Activated CD4-positive, alpha-beta T cell treated with anti-CD3 and anti-CD28 coated beads, Interleukin-2, Interleukin-6, amounts not matched to agents 100 ng/mL and 50 ng/mL, durations not matched to agents 16 hours and 8 hours (primary cell): ENCODE measurements around the gene CNIH3.
A peak's percentile ranks its signal among the peaks of the same experiment; 100 is the strongest.
"Not testable (repeated sequence)": the region's sequence is repeated elsewhere in the genome, so short reads cannot be mapped to it uniquely, and the experiment has no call there.

Source experiments
- DNase-seq: peaks from one replicate; pipeline ENCODE4 v3.0.0-alpha.2; 2020

Gene CNIH3

DNA sequence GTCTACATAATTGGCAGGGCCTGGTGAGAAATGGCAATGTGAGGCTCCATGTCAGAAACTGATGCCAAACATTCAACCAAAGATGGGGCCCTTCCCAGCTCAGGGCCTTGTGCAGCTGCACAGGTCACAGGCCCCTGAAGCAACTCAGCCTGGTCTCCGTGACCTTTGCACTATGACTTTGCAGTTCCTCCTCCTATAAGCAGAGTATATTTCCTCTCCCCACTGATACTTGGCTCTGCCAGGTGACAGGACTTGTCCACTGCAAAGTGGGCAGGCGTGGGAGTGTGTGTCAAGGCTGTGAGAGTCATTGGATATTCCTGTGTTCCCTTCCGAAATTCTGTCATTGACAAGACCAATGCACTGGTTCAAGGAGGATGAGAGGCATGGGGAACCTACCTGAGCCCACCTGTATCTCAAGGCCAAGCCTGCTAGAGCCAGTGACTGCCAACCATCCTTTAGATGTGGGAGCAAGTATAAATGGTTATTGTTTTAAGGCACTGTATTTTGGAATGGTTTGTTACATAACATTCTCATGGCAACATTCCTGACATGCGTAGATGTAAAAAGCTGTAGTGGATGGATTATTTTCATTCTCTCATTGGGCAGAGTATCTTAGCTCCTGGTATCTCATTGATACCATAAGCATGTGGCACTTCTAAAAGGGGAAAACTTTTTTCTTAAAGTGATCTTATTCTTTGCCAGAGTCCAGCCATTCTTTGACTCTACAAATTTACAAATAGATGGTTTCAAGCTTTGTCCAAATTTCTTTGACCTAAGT, 75.2 kb downstream of the CNIH3 start:
- no peak for DNase-seq

GRCh38 chr1:224694969-224695368, 78.9 kb downstream of the CNIH3 start:
- DNase-seq, result no peak

DNA sequence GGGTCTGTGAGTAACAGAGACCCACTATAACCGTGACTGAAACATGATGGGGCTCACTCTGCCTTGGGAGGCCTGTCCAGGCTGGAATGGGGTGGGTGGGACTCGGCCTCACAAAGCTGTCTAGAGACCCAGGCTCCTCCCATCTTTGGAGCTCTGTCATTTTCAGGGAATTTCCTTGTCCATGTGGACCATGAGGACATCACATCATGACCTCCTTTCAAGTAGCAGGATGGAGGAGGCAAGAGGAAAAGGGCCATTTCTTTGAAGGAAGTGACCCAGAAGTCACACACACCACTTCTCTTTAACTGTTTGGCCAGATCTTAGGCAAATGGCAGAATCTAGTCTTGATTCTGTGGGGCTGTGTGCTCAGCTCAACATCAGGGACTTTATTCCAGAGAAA, 79.9 kb downstream of the CNIH3 start:
- no peak for DNase-seq

DNA sequence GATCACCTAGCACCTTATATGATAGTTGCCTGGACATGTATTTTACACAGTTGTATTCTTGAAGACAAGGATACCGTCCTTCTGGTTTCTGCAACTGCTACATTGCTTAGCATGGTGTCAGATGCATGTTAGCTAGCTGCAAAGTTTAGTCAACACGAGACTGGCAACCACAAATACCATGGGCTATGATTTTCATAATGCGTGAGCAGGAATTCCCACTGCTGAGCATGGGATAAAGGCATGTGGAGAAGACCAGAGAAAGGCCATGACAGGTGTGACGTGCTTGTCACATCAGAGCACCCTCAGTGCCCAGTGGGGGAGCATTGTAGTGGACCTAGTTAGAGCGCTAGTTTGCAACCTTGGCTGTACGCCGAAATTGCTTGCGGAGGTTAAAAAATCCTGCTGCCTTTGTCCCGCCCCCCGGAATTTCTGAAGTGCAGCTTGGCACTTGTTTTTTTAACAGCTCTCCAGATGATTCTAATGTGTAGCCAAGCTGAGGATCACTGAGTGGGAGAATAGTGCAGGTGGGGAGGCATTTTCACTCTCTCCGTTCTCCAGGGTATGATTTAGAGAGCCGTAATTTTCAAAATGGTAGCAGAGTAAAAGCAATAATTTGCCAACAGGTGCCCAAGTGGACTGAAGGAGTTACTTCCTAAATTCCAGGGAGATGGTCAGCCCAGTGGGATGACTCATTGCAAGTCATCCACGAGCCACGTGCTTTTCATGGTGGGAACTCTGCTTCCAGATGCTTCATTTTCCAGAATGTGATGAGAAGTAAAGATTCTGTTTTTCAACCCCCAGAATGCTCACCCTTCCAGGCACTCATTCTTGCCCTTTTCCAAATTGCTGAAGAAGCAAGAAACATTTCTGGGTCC, 81.0 kb downstream of the CNIH3 start:
- DNase-seq, result no peak

- DNase-seq, result no peak
Measured at GRCh38 chr1:224698015-224698451, 81.9 kb downstream of the CNIH3 start.

DNA sequence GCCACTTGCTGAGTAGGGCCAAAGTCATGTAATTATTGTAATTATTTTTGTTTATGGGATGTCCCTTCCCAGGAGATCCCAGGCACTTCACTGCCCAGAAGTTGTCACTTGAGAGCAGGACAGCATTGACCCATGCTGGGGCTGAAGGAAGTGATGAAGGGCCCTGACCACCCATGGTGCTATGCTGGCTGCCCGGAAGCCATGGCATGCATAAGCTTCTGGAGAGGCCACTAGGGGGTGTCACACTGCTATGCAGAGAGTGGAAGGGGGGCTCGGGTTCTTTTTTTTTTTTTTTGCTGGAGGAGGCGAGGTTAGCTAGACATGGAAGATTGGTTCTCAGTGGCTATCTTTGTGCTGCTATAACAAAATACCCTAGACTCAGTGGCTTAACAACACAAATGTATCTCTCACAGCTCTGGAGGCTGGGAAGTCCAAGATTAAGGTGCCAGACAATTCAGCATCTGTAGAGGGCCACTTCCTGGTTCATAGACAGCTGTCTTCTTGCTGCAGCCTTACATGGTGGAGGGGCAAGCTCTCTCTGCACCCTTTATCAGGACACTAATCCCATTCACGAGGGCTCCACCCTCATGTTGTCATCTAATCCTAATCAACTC, 84.9 kb downstream of the CNIH3 start:
- DNase-seq, result peak; percentile 15

GRCh38 chr1:224703702-224704101, 87.6 kb downstream of the CNIH3 start:
- DNase-seq, result no peak

GRCh38 chr1:224704107-224704735, 88.1 kb downstream of the CNIH3 start:
- no peak for DNase-seq

- no peak for DNase-seq
Measured at GRCh38 chr1:224705578-224705977, 89.5 kb downstream of the CNIH3 start.

- DNase-seq, result no peak
Measured at GRCh38 chr1:224707843-224708725, 92.0 kb downstream of the CNIH3 start.

- DNase-seq, result no peak
Measured at GRCh38 chr1:224710196-224710595, 94.1 kb downstream of the CNIH3 start.

- DNase-seq, result not testable (repeated sequence)
Measured at GRCh38 chr1:224711231-224711756, 95.2 kb downstream of the CNIH3 start.

DNA sequence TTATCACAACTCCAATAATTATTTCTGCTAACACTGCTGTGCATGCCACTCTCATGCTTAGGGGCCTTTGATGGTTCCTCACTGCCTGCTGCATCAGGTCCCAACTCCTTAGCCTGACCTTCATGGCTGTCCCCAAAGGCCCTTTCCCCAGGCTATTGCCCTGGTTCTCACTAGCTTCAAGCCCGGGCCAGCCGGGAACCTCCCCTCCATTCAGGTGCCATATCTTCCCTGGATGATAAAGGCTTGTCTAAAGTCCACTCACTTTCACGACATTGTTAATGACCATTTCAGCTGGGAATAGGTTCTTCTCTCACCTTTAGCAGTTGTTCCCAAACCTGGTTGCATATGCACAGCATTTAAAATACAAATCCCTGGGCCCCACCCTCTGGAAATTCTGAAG, 95.8 kb downstream of the CNIH3 start:
- DNase-seq, result no peak

DNA sequence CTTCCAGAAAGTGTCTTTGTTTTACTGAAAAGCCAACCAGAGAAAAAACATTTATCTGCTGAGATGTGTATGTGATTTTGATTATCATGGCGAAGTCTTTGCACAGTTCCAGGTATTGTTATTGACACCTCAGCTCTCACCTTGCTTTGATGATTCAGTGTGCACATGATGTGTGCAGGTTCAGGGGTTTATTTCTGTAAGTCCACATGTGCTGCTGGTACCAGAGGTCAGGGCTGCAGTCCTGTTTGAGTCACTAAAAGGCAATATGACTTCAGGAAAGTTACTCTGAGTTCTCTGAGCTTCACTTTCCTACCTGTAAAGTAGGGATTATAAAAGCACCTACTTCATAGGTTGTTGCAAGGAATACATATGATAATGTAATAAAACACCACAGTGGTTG, 97.1 kb downstream of the CNIH3 start:
- no peak for DNase-seq

DNA sequence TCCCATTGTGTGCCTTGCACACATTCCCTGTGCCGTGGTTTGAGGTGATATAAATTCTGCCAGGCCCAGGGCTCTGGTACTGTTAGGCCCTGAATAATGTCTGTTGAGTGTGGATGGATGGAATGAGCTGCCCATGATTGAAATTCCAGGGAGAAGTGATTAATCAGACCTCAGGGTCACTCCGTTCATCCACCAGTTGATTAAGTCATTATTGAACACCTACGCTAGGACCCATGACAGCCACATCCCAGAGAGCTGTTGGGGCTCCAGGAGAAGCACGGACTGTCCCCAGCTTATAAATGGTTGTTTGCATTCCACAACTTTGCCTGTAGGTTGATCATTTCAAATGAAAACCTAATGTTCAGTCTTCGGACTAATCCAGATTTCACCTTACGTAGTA, 98.4 kb downstream of the CNIH3 start:
- no peak for DNase-seq

DNA sequence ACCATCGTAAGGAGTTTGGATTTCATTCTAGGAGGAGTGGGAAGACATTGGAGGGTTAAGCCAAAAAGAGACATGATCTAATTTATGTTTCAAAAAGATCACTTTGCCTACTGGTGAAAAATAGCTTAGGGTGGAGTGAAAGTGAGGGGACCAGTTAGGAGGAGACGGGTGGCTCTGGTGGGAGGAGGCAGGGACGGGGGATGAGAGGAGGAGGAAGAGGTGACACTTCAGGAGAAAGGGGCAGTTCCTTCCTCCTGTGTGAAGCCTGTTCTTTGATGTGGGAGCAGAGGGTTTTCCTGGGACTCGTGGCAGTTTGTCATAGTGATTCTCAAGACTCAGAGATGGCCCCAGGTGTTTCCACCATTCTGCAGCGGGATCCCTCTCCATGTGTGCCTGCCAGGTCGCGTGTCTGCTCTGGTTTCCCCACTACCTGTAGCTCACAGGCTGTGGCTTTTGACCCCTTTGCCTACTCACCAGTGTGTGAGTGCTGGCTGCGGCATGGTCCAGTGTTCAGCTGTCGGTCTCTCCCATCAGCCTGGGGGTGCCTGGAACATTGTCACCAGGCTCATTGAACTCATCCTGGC, 102.4 kb downstream of the CNIH3 start:
- no peak for DNase-seq

DNA sequence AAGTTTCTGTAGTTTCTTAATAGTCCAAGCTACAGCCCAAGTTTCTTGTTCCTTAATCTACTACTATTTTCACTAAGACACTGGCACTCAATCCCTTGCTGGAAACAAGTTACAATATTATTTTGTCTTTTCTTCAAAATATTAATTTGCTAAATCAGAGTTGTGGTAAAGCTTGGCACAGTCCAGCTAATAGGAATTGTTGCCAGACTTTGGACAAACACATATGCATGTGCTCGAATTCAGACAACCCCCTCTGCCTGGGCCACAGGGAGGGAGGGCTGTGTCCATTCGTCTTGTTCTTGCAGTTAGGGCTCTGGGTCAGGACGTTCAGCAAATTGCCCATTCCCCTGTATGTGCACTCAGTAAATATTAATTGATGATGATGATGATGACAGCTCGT, 103.6 kb downstream of the CNIH3 start:
- DNase-seq, result no peak

DNA sequence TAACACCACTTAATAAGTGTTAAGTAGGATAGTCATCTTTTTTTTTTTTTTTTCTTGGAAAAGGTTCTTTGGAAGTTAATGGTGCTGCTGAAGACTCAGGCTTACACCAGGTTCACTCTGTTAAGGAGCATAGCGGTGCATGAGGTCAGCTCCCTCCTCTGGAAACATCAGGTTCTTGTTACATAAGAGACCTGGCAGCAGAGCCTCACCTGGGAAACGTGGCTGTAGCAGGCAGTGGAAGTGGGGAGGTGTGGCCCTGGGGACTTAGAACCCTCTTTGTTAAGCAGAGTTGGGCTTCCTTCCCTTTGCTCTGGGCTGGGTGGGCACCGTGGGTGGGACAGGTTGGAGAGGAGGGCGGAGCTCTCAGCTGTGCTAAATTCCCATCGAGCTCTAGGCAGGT, 104.1 kb downstream of the CNIH3 start:
- DNase-seq, result no peak

GRCh38 chr1:224721000-224721399, 104.9 kb downstream of the CNIH3 start:
- DNase-seq, result no peak

DNA sequence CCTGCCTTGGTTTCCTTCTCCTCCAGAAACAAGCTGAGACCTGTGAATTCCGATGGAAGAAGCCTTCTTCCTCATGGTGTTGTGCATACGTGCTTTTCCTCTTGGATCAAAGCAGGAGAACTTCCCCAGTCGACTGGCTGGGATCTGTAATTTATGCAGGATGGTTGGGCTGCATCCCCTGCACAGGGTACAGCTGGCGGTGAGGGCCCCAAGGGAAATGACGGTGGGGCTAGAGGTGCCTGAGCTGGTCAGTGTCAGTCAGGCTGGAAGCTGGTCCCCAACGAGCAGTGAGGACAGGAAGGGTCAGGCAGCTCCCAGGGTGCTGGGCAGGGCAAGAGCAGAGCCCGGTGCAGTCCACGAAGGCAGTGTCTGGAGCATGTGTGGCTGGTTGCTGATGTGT, 106.7 kb downstream of the CNIH3 start:
- no peak for DNase-seq

- no peak for DNase-seq
Measured at GRCh38 chr1:224724566-224724965, 108.4 kb downstream of the CNIH3 start.
